Mesenchymal stem cell (in vitro differentiated cells and primary cell): ENCODE measurements around the gene DST.
A peak's percentile ranks its signal among the peaks of the same experiment; 100 is the strongest.
"Not testable (repeated sequence)": the region's sequence is repeated elsewhere in the genome, so short reads cannot be mapped to it uniquely, and the experiment has no call there.

Experiments used
- DNase-seq: peaks from one replicate; pipeline ENCODE4 v3.0.0-alpha.2; 2013
- H2AFZ ChIP-seq: one replicate; pipeline ENCODE4 v1.6.1; 2013; ENCODE audit warnings: low read depth, mild to moderate bottlenecking, control low read depth, inconsistent platforms, low read length, moderate library complexity
- H2AK5ac ChIP-seq: 2 replicates; pipeline ENCODE4 v1.6.1; 2013; ENCODE audit warnings: low read length, moderate library complexity, mild to moderate bottlenecking, inconsistent platforms; ENCODE audit not compliant: severe bottlenecking
- H2BK120ac ChIP-seq: one replicate; pipeline ENCODE4 v1.6.1; 2013; ENCODE audit warnings: low read depth, mild to moderate bottlenecking, inconsistent platforms, low read length, moderate library complexity
- H2BK12ac ChIP-seq, 2 experiments: one replicate each; pipeline ENCODE4 v1.6.1; 2013; ENCODE audit warnings: inconsistent platforms in 2 of 2, low read length in 2 of 2, mild to moderate bottlenecking in 2 of 2, moderate library complexity in 2 of 2, control low read depth in 1 of 2
- H2BK15ac ChIP-seq: one replicate; pipeline ENCODE4 v1.6.1; 2013; ENCODE audit warnings: mild to moderate bottlenecking, low read depth, inconsistent platforms; ENCODE audit not compliant: poor library complexity, severe bottlenecking
- H2BK5ac ChIP-seq: 2 replicates; pipeline ENCODE4 v1.6.1; 2013; ENCODE audit warnings: low read depth, mild to moderate bottlenecking, low read length, control low read depth, inconsistent platforms; ENCODE audit not compliant: poor library complexity, severe bottlenecking
- H3K14ac ChIP-seq, 2 experiments: one replicate each; pipeline ENCODE4 v1.6.1; 2013; ENCODE audit warnings: inconsistent platforms in 2 of 2, low read length in 2 of 2, control low read depth in 1 of 2, mild to moderate bottlenecking in 1 of 2, moderate library complexity in 1 of 2
- H3K18ac ChIP-seq, 2 experiments: one replicate each; pipeline ENCODE4 v1.6.1; 2013; ENCODE audit warnings: inconsistent platforms in 2 of 2, low read length in 2 of 2, control low read depth in 1 of 2, low read depth in 1 of 2, mild to moderate bottlenecking in 1 of 2
- H3K23ac ChIP-seq, 2 experiments: one replicate each; pipeline ENCODE4 v1.6.1; 2013; ENCODE audit warnings: inconsistent platforms in 2 of 2, low read length in 2 of 2, mild to moderate bottlenecking in 2 of 2, moderate library complexity in 2 of 2, control low read depth in 1 of 2
- H3K27ac ChIP-seq: 2 replicates; pipeline ENCODE4 v1.5.1; 2013; ENCODE audit warnings: mild to moderate bottlenecking, moderate library complexity, low read length, control low read depth, inconsistent platforms; ENCODE audit not compliant: poor library complexity, severe bottlenecking
- H3K27me3 ChIP-seq, 2 experiments: 2 replicates each; pipeline versions ENCODE4 v1.6.1 to v1.7.0; 2013; ENCODE audit warnings: low read length in 2 of 2, mild to moderate bottlenecking in 2 of 2, moderate library complexity in 2 of 2, control low read depth in 1 of 2, inconsistent platforms in 1 of 2; ENCODE audit not compliant: control insufficient read depth in 1 of 2, insufficient read depth in 1 of 2
- H3K36me3 ChIP-seq, 2 experiments: 2 replicates each; pipeline versions ENCODE4 v1.6.1 to v1.7.0; 2013; ENCODE audit warnings: low read length in 2 of 2, control low read depth in 1 of 2, inconsistent platforms in 1 of 2, low read depth in 1 of 2, mild to moderate bottlenecking in 1 of 2; ENCODE audit not compliant: insufficient read depth in 2 of 2, control insufficient read depth in 1 of 2
- H3K4ac ChIP-seq, 2 experiments: one replicate each; pipeline ENCODE4 v1.6.1; 2013; ENCODE audit warnings: inconsistent platforms in 2 of 2, low read length in 2 of 2, mild to moderate bottlenecking in 2 of 2, moderate library complexity in 2 of 2, control low read depth in 1 of 2, low read depth in 1 of 2
- H3K4me1 ChIP-seq: 2 replicates; pipeline ENCODE4 v1.6.1; 2013; ENCODE audit warnings: low read depth, low read length, control low read depth; ENCODE audit not compliant: control insufficient read depth, insufficient read depth
- H3K4me2 ChIP-seq: 2 replicates; pipeline ENCODE4 v1.6.1; 2013; ENCODE audit warnings: low read length, mild to moderate bottlenecking, inconsistent platforms; ENCODE audit not compliant: poor library complexity, severe bottlenecking
- H3K4me3 ChIP-seq, 2 experiments: 2 replicates each; pipeline versions ENCODE4 v1.5.1 to v1.7.0; 2013; ENCODE audit warnings: low read length in 2 of 2, mild to moderate bottlenecking in 2 of 2, control low read depth in 1 of 2, low read depth in 1 of 2; ENCODE audit not compliant: insufficient read depth in 1 of 2
- H3K79me1 ChIP-seq: replicated peaks from 2 replicates; pipeline ENCODE4 v1.6.1; 2013; ENCODE audit warnings: mild to moderate bottlenecking, control low read depth, low read length, inconsistent platforms; ENCODE audit not compliant: poor library complexity, severe bottlenecking
- H3K9ac ChIP-seq: 2 replicates; pipeline ENCODE4 v1.7.0; 2013; ENCODE audit warnings: mild to moderate bottlenecking, low read length, moderate library complexity
- H3K9me3 ChIP-seq: 2 replicates; pipeline ENCODE4 v1.7.0; 2013; ENCODE audit warnings: mild to moderate bottlenecking, low read length; ENCODE audit not compliant: control insufficient read depth
- H4K8ac ChIP-seq: one replicate; pipeline ENCODE4 v1.6.1; 2013; ENCODE audit warnings: inconsistent platforms, mild to moderate bottlenecking, low read length, moderate library complexity
- H4K91ac ChIP-seq: one replicate; pipeline ENCODE4 v1.6.1; 2013; ENCODE audit warnings: mild to moderate bottlenecking, low read length, inconsistent platforms
- WGBS: methylation state at CpG from one replicate; pipeline ENCODE4 v1.1.7; 2013; ENCODE audit warnings: mixed read lengths; 5-methylcytosine and 5-hydroxymethylcytosine counted together

Gene DST

DNA sequence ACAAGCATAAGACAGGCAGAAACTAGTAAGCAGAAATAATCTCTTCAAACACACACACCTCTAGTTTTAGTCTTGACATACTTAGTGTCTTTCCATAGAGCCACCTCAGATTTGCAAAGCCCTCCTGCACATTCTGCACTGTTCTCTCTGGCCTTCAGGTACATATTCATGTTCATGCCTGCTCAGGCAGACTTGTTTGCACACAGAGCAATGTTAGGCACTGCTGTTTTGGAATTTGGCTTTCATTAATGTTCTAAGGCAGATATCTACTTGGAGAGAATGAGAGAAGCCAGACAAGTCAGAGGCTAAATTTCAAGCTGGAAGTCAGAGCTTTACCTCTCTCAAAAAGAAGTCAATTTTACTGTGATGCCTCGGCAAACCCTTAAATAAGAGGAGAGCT is 21.3 kb upstream of the DST start:
- H4K91ac ChIP-seq: no peak overlapping the region
- H3K4me3 ChIP-seq: no peak overlapping the region
- H3K27ac ChIP-seq: peak overlapping the region; percentile 15
- no peak overlapping the region for H2AK5ac ChIP-seq
- H3K4me1 ChIP-seq: peaks cover 6% of the 10 kb centered on the region
- peaks cover 3% of the 10 kb centered on the region for H3K79me1 ChIP-seq
- H3K27me3 ChIP-seq: no peaks in the 10 kb centered on the region
- H2AFZ ChIP-seq: no peak overlapping the region
- WGBS: 88% methylated on average over 1 of the region's 1 CpG
- no peak overlapping the region for H2BK12ac ChIP-seq
- DNase-seq: no peak
- H3K18ac ChIP-seq: no peak overlapping the region
- H4K8ac ChIP-seq: no peak overlapping the region
- peak overlapping the region; percentile 35 for H3K4me2 ChIP-seq
- H3K9ac ChIP-seq: no peak overlapping the region
- H2BK120ac ChIP-seq: no peak overlapping the region
- no peak overlapping the region for H2BK5ac ChIP-seq
- no peaks in the 10 kb centered on the region for H3K9me3 ChIP-seq
- H2BK15ac ChIP-seq: no peak overlapping the region
- no peak overlapping the region for H3K14ac ChIP-seq
- H3K36me3 ChIP-seq: peaks cover 0 to 22% of the 10 kb centered on the region in 2 experiments
- no peak overlapping the region for H3K4ac ChIP-seq
- no peak overlapping the region for H3K23ac ChIP-seq

DNA sequence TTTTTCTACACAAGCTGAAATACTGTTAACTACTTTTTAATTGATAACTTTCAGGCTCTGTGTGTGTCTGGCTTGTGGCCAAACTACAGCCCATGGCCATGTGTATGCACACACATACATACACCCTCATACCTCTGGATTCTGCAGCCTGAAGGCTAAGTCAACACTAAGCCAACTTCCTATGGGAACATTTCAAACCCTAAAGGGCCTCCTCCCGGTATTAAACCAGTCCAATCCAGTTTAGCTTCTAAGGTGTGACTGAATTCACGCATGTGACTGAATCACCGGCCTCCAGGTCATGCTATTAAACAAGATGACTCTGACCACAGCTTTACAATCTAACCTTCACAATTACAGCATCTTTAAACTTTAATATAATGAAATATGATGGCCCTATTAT is 20.7 kb upstream of the DST start:
- no peak overlapping the region for H3K14ac ChIP-seq
- no peaks in the 10 kb centered on the region for H3K9me3 ChIP-seq
- no peak overlapping the region for H2BK5ac ChIP-seq
- no peak overlapping the region for H2BK120ac ChIP-seq
- no peak overlapping the region for H2BK12ac ChIP-seq
- H3K36me3 ChIP-seq: peaks cover 0 to 20% of the 10 kb centered on the region in 2 experiments
- no peak overlapping the region for H3K23ac ChIP-seq
- no peak overlapping the region for H4K8ac ChIP-seq
- H3K4ac ChIP-seq: no peak overlapping the region
- H2AK5ac ChIP-seq: no peak overlapping the region
- no peak overlapping the region for H3K9ac ChIP-seq
- peaks cover 3% of the 10 kb centered on the region for H3K79me1 ChIP-seq
- H3K4me1 ChIP-seq: peaks cover 6% of the 10 kb centered on the region
- no peak overlapping the region for H4K91ac ChIP-seq
- H3K18ac ChIP-seq: no peak overlapping the region
- no peak overlapping the region for H2BK15ac ChIP-seq
- DNase-seq: no peak
- H3K27ac ChIP-seq: peak overlapping the region; percentile 22
- H3K4me3 ChIP-seq: no peak overlapping the region
- H2AFZ ChIP-seq: no peak overlapping the region
- no peaks in the 10 kb centered on the region for H3K27me3 ChIP-seq
- 98% methylated on average over 3 of the region's 3 CpGs for WGBS
- H3K4me2 ChIP-seq: no peak overlapping the region

DNA sequence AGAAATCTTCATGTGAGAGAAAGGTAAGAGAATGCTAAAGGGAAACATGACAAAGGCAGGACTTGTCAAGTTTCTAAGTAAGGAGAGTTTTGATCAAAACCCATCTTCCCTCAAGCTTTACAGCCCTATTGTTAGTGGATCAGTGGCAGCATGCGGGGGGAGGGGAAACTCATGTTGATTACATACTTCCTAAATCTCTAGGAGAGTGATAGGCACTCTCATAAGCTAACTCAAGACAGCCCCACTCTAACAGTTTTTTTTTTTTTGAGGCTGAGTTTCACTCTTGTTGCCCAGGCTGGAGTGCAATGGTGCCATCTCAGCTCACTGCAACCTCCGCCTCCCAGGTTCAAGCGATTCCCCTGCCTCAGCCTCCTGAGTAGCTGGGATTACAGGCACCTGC is 18.6 kb upstream of the DST start:
- not testable (repeated sequence) for H3K27me3 ChIP-seq, H3K23ac ChIP-seq, H3K4ac ChIP-seq, H3K27ac ChIP-seq, H4K8ac ChIP-seq, DNase-seq, H2BK15ac ChIP-seq, H3K79me1 ChIP-seq, H2BK12ac ChIP-seq, H2AK5ac ChIP-seq, H3K9ac ChIP-seq, H3K4me2 ChIP-seq, H2BK5ac ChIP-seq, H3K4me3 ChIP-seq, H3K18ac ChIP-seq, H3K9me3 ChIP-seq, H3K14ac ChIP-seq, H3K4me1 ChIP-seq, H4K91ac ChIP-seq, H2BK120ac ChIP-seq, H2AFZ ChIP-seq
- 81% methylated on average over 3 of the region's 3 CpGs for WGBS
- peaks cover 0 to 14% of the 10 kb centered on the region in 2 experiments for H3K36me3 ChIP-seq

DNA sequence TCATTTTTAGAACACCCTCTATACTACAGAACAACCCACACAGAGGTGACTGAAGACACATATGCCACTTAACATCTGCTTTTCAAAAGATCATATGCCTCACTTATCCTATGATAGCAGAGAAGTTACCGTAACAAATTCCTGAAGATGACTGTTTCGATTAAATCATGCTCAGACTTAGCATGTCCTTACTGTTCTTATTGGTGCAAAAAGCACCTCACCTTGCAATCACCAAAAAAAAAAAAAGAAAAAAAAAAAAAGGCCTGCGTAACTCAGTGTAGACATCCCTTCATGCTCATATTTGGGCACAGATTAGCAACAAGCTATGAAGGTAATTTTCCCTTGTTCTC is 17.7 kb upstream of the DST start:
- no peaks in the 10 kb centered on the region for H3K27me3 ChIP-seq
- no peaks in the 10 kb centered on the region for H3K9me3 ChIP-seq
- H4K91ac ChIP-seq: no peak overlapping the region
- peaks cover 2% of the 10 kb centered on the region for H3K79me1 ChIP-seq
- H2BK120ac ChIP-seq: no peak overlapping the region
- no peak overlapping the region for H3K4ac ChIP-seq
- H3K23ac ChIP-seq: no peak overlapping the region
- H3K4me3 ChIP-seq: no peak overlapping the region
- H3K14ac ChIP-seq: no peak overlapping the region
- H4K8ac ChIP-seq: no peak overlapping the region
- H3K4me1 ChIP-seq: peaks cover 5% of the 10 kb centered on the region
- no peak overlapping the region for H2AK5ac ChIP-seq
- H2BK12ac ChIP-seq: no peak overlapping the region
- peaks cover 0 to 17% of the 10 kb centered on the region in 2 experiments for H3K36me3 ChIP-seq
- H2BK15ac ChIP-seq: no peak overlapping the region
- 95% methylated on average over 2 of the region's 3 CpGs for WGBS
- H2AFZ ChIP-seq: no peak overlapping the region
- H2BK5ac ChIP-seq: no peak overlapping the region
- peak overlapping the region; percentile 35 for H3K27ac ChIP-seq
- no peak overlapping the region for H3K18ac ChIP-seq
- no peak for DNase-seq
- no peak overlapping the region for H3K9ac ChIP-seq
- H3K4me2 ChIP-seq: no peak overlapping the region
